NOMO-1 treated with DMSO at 0.1 percent for 48 hours (cell line): ENCODE results near the gene ERI3.

Experiments used
- DNase-seq: peaks from one replicate; lab custom pipeline; 2025; ENCODE audit not compliant: unreplicated experiment; lab: John Stamatoyannopoulos, UW

Gene ERI3

DNA sequence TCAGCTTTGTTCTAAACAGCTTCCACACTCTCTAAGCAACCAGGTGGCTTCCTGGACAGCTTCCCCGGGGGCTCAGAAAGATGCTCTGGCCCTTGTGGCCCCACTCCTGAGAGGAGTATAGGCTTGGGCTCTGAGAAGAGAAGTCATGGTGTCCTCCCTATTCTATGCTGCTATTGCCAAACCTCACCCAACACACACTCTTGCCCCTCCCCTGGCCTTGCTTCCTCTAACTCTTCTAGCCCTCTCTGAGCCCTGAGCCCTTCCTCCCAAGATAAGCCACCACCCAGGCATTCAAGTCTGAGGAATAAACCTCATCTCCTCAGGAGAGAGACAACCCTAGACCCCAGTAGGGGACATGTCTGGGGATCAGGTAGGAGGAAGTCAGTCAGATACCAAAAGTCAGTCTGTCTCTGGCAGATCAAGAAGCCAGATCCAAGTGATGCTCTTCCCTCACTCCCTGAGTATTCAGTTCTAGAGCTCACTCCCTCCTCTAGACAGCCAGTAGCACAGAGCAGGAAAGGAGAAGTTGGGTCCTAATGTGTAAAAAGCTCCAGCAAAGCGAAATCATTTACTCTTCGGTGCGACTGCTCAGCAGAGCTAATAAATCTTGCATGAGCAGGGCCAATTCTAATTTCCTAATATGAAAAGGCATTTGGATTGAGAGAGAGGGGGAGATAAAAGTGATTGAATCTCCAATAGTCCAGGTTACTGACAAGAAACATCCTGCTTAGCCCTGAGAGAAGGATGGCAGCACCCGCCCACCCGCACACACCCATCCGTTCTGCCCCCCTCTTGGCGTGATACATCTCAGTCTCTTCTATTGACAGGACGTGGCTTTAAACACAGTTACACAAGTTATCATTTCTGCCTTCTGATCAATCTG is 91.2 kb downstream of the ERI3 start:
- DNase-seq: peak; percentile 43

DNA sequence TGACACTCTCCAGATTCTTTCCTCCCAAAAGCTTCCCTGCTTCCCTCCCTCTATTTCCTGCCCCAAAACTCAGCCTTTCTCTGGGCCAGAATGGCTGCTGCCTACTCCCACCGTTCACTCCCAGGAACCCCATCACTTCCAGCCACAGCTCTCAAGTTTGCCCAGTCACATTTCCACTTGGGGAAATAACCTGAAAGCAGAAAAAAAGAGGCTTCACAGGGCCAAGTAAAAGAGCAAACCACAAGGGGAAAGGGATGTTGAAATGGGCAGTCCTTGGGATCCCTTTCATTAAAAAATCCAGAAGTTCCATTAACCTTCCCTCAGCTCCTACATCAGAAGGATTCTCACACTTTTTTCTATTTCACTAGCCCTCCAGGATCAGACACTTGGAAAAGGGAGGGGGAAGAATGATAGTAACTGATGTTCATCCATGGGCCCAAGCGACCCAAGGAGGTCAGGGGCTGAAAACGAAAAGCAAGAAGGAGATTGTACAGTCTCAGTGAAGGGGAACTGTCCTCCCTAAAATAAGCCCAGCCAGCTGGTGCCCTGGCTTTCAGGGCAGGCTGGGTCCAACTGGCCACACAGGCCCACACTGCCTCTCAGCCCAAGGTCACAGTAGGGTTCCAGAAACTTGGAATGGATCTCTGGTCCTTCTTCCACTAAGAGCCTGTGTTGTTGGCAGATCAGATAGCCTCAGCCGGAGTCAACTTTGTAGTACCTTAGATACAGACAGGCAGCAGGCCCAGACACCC is 92.1 kb downstream of the ERI3 start:
- DNase-seq: no peak

DNA sequence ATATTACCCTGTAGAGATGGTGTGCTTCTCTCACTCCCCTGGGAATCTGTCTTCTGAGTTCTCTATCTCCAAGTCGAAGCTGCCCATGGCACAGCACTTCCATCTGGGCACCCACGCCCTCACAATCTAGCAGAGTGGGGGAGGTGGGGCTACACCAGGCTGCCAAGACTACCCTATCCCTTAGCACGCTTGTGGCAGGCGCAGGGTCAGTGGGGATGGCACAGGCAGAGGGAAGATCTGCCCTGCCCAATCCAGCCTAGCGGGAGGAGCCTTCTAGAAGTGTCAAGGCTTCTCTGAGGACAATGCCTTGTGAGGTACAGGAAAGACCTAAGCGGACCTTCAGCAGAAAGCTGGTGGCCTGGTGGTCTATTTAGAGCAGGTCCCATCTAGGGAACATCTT is 92.6 kb downstream of the ERI3 start:
- no peak for DNase-seq

DNA sequence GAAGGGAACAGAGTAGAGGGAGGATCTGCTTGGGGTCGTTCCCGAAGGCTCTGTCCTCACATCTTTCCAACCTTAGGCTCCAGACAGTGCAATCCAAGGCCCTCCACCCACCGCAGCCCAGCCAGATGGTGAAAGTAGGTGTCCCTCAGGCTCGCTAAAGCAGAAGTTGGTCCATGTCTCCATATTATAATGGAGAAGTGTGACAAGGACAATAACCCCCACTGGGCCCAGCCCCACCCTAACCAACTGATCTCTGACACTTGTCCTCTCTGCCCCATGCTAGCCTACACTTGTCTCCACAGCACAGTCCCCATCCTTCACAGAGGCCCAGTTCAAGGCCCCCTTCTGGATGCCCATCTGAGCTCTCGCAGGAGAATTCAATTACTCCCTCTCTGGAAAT is 93.1 kb downstream of the ERI3 start:
- DNase-seq: peak; percentile 54

DNA sequence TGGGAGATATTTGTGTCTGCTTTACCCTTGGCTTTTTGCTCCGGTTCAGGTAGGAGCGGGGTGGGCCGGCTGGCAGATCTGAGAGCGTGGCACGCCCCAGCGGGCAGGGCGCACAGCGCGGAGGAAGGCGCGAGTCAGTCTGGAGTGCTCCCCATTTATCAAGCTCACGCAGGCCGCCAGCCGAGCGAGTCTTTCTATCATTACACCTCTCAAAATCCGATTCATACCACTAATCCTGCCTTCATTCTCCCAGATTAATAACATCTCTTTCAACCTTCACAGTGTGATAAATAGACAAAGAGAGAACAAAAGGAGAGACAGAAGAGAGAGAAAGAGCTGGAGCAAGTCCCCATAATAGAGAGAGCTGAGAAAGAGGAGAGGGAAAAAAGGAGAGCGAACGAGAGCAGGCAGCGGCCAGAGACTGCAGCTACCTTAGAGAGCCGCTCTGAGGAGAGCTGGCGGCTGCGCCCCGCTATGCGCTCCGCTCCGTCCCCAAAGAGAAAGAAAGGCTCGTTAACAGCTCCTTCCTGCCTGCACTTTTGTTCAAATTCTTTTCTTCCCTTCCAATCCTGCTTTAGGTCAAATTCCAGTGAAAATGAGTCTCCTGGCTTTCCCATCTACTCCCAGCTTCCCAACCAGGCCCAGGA is 93.8 kb downstream of the ERI3 start:
- DNase-seq: no peak

DNA sequence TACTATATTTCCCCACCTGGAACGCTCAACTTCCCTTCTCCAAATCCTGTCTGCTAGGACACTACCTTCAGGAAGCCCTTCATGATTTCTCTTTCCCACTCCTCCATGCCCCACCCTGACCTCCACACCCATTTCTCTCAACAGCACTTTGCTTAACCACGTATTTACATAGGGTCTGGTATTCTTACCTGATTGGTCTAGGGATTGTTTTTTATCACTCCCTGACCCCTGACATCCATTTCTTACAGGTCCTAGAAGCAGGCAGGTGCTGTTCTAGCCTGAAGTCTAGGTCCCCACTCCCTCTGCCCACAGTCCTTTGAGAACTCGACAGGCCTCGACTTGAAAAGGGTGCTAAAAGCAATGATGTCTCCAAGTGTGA is 94.3 kb downstream of the ERI3 start:
- no peak for DNase-seq

DNA sequence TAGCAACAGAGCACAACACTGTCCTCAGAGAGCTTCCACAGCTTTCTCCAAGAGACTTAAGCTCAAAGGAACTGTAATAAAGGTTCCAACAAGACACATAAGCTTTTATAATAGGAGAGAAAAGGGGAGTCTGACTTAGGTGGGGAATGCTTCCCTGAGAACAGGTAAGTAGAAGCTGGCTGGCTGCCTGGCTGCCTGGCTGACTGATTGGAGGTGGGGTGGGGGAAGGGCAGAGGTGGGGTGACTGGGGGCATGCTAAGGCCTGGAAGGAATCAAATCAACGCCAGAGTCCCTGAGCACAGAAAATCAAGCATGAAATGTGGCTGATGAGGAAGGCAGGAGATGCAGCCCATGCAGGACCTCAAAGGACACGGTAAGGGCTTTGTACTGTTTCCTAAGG is 96.0 kb downstream of the ERI3 start:
- no peak for DNase-seq

DNA sequence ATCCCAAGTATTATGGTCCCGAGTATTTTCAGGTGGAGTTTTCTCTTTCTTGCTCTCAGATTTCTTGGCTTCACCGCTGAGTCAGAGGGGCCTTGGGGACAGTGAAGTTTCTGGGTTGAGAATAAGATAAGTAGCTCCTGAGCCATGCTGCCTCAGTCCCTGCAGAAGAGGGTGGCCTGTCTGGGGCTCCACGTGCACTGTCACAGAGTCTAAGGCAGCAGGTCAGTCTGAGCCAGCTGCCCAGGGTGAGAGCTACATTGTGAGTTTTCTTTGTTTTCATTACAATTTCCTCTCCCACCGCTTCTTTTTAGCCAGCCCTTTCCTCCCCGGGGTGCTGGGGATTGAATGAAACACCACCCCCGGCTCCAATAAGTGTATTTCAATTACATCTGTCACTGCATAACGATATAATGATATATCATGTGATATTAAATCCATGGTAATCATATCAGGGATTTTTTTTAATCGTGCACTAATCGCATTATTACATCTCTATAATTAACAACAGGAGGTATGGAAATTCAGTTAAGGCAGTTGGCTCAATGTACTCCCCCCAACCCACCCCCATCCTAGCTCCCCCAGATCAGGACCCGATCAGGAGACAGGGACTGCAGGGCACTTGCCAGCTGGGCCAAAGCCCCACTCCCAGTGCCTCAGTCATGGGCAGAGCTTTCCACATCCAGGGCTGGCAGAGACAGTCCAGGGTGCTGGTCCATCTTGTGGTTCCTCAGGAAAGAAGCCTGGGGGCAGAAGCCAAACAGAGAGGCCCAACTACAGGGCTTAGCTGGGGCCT is 98.1 kb downstream of the ERI3 start:
- DNase-seq: no peak

DNA sequence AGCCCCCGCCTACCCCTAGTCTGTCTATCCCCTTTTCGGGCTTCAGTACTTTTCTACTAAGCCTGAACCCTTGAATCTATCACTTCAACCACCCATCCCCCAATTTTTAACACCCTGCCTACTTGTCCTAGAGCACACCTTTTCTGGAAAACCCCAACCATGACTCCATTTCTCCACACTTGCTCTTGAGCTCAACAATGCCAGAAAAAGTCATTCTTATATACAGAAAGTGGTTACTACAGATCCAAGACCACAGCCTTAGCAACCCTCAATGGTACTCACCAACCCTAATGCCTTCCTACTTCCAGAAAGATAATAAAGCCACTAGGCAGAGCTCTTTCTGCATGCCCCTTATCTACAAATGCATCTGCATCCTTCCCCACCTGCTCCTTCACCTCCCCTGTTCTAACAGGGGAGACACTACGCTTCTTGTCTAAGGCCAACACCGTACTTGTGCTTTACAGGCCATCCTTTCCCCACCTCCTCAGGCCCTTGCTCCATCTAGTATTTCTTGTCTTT is 100.6 kb downstream of the ERI3 start:
- no peak for DNase-seq

DNA sequence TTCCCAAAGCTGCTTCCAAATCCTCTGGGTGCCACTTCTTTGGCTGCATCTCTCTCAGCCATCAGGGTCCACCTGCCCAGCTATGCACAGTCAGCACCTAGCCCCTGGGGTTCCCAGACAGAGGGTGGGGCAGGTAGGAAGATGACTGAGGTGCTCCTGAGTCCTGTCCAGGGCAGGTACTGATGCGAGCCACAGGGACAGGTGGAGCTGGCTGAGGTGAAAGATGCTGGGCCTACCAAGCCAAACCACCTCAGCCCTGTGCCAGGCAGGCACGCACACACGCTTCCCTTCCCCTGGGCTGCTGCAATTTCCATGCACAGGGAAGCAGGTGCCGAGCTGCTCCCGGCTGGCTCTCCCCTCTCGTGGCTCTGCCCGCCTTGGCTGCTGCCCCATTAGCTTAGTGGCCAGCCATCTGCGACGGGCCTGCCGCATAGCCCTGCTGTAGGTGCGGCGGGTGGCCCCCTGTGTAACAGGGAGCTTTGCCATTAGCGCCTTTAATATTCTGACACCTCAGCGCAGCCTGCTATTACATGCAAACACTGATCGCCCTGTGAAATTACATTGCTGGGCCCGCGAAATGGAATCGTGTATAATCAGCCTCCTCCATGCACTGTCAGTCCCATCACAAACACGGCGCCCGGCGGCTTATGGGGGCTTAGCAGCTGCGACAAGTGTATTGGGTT is 102.9 kb downstream of the ERI3 start:
- no peak for DNase-seq

DNA sequence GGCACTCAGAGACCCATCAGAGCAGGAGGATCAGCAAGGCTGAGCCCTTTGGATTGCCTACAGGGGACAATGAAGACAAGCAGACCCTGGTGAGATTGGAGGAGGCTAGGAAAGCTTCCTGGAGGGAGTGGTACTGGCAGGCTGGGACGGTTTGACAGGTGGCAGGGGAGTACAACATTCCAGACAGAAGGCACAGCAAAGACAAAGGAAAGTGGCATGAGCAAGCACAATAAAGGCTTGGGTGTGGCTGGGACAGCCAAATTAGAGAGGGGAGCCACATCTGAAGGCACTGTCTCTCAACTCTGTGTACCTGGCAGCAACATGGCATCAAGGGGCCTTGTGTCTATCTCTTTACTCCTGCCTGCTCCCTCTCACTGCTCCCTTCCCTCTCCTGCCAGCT is 103.6 kb downstream of the ERI3 start:
- no peak for DNase-seq

DNA sequence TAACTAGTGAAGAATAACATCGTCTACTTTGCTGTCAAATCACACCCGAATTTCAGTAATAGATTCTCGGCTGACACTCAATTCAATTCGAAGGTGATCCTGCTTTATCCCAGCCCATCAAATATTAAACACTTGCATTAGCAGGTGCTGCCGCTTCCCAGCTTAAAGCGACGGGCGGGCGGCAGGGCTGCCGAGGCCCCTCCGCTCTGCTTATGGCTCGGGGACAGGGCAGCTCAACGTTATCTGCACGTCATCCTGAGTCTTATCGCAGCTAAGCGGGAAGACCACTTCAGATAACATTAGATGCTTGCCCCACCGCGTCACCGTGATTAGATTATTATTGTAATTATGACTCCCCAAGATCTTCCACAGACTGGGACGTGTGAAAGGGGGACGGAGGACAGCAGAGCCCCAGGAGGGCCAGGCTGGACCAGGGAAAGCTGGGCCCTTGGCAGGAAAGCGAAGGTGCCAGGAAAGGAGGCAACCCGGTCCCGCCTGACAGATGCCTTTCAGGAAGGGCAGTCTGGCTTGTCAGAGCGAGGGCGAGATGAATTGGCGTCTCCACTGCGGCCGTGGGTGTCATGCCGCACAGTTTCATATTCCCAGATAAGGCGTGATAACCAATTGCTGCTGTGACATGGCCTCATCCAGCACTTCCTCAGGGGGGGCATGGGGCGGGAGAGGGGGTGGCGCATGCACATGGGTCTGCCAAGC is 104.8 kb downstream of the ERI3 start:
- DNase-seq: no peak

DNA sequence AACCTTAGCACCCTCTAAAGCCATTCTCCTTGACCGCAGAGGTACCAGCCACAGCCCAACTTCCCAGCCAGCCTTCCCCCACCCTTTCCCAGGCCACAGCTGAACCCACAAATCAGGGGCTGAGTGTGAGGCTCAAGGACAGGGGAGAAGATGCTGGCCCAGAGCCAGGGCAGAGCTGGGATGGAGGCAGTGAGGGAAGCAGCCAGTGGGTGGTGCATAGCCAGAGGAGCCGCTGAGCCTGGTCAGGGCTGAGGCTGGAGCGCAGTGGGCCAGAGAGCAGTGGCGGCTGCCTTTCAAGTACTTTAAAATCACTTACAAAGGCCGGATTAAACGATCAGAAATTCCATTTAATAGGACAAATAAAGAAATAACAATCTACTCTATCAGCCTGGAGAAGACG is 105.5 kb downstream of the ERI3 start:
- no peak for DNase-seq

DNA sequence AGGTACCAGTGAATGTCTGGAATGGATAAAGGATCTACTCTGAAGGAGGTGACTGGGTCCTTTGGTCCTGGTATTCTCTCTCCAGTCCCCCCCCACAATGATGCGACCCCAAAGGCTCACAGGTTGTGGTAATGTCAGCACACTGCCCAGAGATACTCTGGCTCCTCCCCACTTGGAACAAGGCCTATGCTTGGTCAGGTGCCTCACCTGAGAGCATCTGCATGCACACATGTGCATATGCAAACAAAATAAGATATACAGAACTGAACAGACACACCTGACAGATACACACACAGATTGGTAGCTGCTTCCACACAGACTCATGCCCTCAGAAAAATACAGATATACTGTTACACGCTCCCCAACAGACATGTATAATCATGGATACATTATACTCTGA is 108.3 kb downstream of the ERI3 start:
- no peak for DNase-seq

DNA sequence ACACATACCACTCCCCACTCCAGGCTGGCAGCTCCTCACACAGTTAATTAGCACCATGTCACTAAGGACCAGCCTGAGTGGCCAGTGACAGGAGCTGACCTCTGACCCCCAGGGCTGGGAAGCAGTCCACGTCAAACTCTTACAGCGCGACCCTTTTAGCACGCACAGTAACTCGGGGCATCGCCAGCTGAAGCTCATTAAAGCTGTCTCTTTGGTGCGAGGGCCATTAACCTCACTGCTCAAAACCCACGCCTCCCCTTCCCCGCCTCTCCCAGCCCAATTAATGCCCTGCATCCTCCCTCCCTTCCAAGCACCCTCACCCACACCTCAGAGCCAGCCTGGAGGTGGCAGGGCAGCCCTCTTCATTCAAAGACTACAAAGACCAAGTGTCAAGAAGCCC is 110.1 kb downstream of the ERI3 start:
- DNase-seq: no peak

DNA sequence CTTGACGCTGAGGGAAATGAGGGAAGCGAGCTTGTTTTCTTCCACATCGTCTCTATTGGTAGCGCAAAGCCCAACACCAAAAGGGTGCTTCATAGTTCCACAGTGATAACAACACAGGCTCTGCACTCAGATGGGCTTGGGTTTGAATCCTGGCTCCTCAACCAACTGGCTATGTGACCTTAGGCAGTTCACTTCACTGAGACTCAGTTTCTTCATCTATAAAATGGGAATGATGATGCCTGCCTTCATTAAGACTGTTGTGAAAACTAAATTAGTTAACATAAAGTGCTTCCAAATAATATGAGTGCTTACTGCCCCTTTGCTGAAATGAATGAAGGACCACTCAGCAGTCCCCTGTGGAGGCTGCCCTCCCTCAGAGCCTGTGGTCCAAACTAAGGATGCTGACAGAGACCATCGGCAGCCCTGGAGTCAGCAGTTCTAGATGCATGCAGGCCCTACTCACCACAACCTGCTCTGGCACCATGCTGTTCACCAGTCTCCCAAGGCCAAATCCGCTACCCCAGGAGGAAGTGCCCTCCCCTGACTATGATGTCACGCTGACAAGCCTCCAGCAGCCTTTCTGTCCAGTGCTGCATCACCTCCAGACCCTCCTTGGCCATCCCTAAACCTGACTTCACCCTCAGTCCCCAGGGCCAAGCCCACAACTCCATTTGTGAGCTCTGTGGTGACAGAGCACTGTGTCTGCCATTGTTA is 111.1 kb downstream of the ERI3 start:
- no peak for DNase-seq

DNA sequence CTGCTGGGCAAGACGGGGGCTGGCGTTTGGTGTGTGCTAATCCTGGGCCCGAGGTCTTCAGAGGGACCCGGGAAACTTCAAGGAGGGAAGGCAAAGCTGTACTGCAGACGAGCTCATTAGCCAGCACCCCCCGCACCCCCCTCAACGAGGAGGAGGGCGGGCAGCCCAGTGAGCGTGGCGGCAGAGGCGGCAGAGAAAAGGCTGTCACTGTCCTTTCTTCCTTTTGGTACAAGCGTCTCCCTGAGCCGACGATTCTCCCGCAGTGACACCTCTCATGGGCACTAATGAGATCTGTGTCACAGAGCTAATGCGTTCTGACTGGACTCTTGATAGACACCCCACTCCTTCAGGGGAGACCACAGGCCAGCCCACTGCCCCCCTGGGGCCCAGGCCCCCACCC is 112.3 kb downstream of the ERI3 start:
- no peak for DNase-seq

DNA sequence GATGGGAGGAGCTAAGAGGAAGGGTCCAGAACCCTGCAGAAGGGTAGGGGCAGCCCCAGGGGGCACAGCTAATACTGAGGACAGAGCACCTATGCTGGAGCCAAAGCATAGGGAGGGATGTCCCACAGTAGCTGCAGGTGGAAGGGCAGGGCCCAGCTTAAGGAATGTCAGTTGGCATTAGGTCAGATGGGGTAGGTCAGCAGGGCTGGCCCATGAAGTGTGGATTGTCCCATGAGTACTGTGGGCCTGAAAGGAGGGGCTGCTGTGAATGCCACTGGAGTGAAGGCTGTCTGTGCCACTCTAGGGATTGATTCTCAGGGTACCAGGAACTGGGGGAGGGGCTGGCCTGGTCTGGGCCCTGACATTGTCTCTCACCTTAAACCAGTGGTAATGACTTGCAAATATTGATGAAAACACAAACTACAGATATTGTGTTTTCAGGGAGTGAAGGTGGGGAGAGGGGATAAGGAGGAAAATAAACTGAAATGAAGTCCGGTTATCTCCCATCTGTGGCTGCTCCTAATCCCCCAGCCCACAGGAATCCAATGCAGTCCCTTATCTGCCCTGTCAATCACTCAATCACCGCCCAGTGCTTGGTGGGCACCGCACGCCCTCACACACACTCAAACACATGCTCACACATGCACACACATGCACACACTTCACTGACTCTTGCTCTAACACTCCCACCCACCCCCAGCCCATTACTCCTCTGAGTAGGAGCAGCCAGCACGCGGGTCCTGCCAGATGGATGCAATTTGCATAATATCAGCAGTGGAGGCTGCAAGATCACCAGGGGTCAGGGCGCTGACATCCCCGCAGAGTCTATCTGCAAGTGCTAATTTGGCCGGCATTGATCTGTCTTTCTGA is 114.0 kb downstream of the ERI3 start:
- no peak for DNase-seq
